PFSK-1 (cell line): ENCODE measurements around the gene GABBR2.

Experiments
- FOXP2 ChIP-seq: optimal IDR thresholded peaks from 2 replicates; pipeline ENCODE3; 2011; ENCODE audit warnings: borderline replicate concordance, control low read depth, inconsistent platforms; ENCODE audit not compliant: insufficient read depth; ENCODE audit errors: extremely low read length, extremely low read depth
- SIN3A ChIP-seq: IDR thresholded peaks from 2 replicates; pipeline ENCODE4 v1.6.1; 2012; ENCODE audit warnings: mild to moderate bottlenecking, low read length, moderate library complexity, borderline replicate concordance; ENCODE audit not compliant: insufficient read depth
- TAF1 ChIP-seq: IDR thresholded peaks from 2 replicates; pipeline ENCODE4 v1.6.1; 2012; ENCODE audit warnings: low read length, control low read depth, borderline replicate concordance; ENCODE audit not compliant: insufficient read depth

GRCh38 chr9:98360176-98360708 is 348.5 kb downstream of the GABBR2 start:
- TF ChIP-seq TAF1 (no peak), SIN3A (no peak), FOXP2 (no peak)
